GM10266 (cell line): ENCODE data around the gene PCNX2.

Source experiments
- DNase-seq: peaks from one replicate; pipeline ENCODE4 v3.0.0; 2012; ENCODE audit errors: extremely low spot score
- CTCF ChIP-seq: IDR thresholded peaks from 2 replicates; pipeline ENCODE4 v1.5.1; 2012; ENCODE audit warnings: mild to moderate bottlenecking, low read depth; ENCODE audit not compliant: control insufficient read depth, insufficient read depth; ENCODE audit errors: missing control alignments

PCNX2 gene

GRCh38 chr1:232982238-232982944, 313.1 kb downstream of the PCNX2 start:
- DNase-seq = no peak

GRCh38 chr1:232980986-232981560, 314.5 kb downstream of the PCNX2 start:
- DNase-seq = no peak
- no peak for TF ChIP-seq CTCF

More at GRCh38 chr1:232982238-232982944, 313.1 kb downstream of the PCNX2 start:
- TF ChIP-seq CTCF = no peak

GRCh38 chr1:232980355-232980978, 315.1 kb downstream of the PCNX2 start:
- TF ChIP-seq CTCF = no peak
- DNase-seq = no peak

GRCh38 chr1:232979558-232979957, 316.0 kb downstream of the PCNX2 start:
- TF ChIP-seq CTCF = no peak
- no peak for DNase-seq

- DNase-seq = no peak
- TF ChIP-seq CTCF = no peak
Observed at GRCh38 chr1:232978815-232979214, 316.7 kb downstream of the PCNX2 start.

GRCh38 chr1:232978091-232978634, 317.4 kb downstream of the PCNX2 start:
- TF ChIP-seq CTCF = no peak
- no peak for DNase-seq

- DNase-seq = no peak
- no peak for TF ChIP-seq CTCF
Observed at GRCh38 chr1:232974971-232975370, 320.6 kb downstream of the PCNX2 start.
